HL-60 (cell line): ENCODE data around the gene NEK9.

Source experiments
- DNase-seq, 2 experiments: peaks; one replicate each; pipeline ENCODE4 v3.0.0-alpha.2; 2010 to 2020; ENCODE audit warnings: low read depth in 1 of 2, low spot score in 1 of 2
- H3K27ac ChIP-seq: fragments of 250-450 bp; sonication (Bioruptor Pico); replicated peaks from 2 replicates; pipeline ENCODE4 v1.5.1; 2020; ENCODE audit warnings: mild to moderate bottlenecking, moderate library complexity
- H3K27me3 ChIP-seq: fragments of 250-450 bp; sonication (Bioruptor Pico); 2 replicates; pipeline ENCODE4 v1.5.1; 2021; ENCODE audit warnings: mild to moderate bottlenecking, moderate library complexity; ENCODE audit not compliant: insufficient read depth, poor library complexity, severe bottlenecking
- H3K4me3 ChIP-seq: replicated peaks from 2 replicates; pipeline ENCODE4 v1.5.1; 2011; ENCODE audit warnings: mild to moderate bottlenecking, control low read depth, low read length; ENCODE audit not compliant: insufficient read depth
- GABPA ChIP-seq: IDR thresholded peaks from 2 replicates; pipeline ENCODE4 v1.6.1; 2012; ENCODE audit warnings: low read depth
- POLR2AphosphoS5 ChIP-seq: IDR thresholded peaks from 2 replicates; pipeline ENCODE4 v1.6.1; 2012; ENCODE audit warnings: low read depth
- SPI1 ChIP-seq: IDR thresholded peaks from 2 replicates; pipeline ENCODE4 v1.6.1; 2012; ENCODE audit warnings: low read depth, mild to moderate bottlenecking, borderline replicate concordance
- TF ChIP-seq, protein P1 (sequence below): IDR thresholded peaks from one replicate; pipeline ENCODE4 v1.5.1; 2011; ENCODE audit warnings: low read length, control low read depth, inconsistent platforms; ENCODE audit not compliant: insufficient read depth
- TF ChIP-seq, protein P2 (sequence below): IDR thresholded peaks from 2 replicates; pipeline ENCODE4 v1.6.1; 2012; ENCODE audit warnings: low read depth; ENCODE audit not compliant: insufficient replicate concordance

The NEK9 gene

DNA sequence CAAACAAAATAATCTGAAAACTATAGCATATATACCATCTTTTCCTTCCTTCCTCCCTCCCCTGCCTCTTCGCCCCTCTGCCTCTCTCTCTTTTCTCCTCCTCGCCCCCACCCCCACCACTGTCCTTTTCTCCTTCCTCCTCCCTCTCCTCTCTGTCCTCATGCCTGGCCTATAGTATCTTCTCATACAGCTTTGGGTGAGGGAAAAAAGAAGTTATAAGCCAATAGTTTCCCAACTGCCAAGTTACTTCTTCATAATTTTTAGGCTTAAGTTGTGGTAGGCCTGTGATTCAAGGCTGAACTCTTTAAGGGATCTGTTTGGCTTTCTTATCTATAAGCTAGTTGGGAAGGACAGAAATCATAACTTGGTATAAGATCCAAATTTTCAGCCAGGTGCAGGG lies 40.5 kb upstream of the NEK9 start:
- H3K27me3 ChIP-seq, result no peaks in the 10 kb centered on the region
- H3K4me3 ChIP-seq, result no peak overlapping the region
- TF ChIP-seq, protein P1, sequence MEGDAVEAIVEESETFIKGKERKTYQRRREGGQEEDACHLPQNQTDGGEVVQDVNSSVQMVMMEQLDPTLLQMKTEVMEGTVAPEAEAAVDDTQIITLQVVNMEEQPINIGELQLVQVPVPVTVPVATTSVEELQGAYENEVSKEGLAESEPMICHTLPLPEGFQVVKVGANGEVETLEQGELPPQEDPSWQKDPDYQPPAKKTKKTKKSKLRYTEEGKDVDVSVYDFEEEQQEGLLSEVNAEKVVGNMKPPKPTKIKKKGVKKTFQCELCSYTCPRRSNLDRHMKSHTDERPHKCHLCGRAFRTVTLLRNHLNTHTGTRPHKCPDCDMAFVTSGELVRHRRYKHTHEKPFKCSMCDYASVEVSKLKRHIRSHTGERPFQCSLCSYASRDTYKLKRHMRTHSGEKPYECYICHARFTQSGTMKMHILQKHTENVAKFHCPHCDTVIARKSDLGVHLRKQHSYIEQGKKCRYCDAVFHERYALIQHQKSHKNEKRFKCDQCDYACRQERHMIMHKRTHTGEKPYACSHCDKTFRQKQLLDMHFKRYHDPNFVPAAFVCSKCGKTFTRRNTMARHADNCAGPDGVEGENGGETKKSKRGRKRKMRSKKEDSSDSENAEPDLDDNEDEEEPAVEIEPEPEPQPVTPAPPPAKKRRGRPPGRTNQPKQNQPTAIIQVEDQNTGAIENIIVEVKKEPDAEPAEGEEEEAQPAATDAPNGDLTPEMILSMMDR, result no peak
- DNase-seq, result peak in 1 of 2 experiments; percentile 8
- no peak overlapping the region for H3K27ac ChIP-seq

DNA sequence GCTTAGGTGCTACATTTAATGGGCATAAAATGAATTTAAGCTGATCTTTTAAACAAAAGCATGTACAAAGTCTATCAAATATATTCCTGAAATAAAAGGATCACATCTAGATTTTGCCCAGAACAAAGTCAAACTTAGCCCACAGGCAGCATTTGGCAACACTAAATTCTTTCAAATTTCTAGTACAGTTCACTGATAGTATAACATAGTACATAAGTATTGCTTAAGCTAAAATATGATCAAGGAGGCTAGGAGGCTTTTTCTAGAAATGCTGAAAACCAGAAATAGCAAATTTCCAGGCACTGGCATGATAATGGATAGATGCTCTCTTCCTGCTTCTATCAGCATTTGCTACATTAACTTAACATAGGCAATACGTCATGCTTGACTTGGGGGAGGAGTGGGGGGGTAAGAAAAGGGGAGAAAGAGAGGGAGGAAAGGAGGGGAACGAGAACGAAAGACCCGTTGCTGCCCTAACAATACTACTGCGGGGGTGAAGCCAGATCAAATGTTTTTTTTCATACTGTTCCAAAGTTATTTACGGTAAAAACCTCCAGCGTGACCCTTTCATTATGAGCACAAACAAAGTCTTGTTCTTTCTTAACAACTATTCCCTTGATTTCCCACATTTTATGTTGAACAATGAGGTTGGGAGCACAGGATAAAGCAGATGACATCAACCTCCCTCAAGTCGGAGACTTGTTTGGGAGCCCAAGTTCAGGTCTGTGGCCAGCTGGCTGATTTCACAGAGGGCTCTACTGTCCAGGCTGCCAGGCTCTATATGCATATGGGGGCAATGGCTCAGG lies 38.9 kb upstream of the NEK9 start:
- Histone ChIP-seq H3K4me3 (no peak overlapping the region), H3K27ac (no peak overlapping the region), H3K27me3 (no peaks in the 10 kb centered on the region)
- TF ChIP-seq, protein P2, sequence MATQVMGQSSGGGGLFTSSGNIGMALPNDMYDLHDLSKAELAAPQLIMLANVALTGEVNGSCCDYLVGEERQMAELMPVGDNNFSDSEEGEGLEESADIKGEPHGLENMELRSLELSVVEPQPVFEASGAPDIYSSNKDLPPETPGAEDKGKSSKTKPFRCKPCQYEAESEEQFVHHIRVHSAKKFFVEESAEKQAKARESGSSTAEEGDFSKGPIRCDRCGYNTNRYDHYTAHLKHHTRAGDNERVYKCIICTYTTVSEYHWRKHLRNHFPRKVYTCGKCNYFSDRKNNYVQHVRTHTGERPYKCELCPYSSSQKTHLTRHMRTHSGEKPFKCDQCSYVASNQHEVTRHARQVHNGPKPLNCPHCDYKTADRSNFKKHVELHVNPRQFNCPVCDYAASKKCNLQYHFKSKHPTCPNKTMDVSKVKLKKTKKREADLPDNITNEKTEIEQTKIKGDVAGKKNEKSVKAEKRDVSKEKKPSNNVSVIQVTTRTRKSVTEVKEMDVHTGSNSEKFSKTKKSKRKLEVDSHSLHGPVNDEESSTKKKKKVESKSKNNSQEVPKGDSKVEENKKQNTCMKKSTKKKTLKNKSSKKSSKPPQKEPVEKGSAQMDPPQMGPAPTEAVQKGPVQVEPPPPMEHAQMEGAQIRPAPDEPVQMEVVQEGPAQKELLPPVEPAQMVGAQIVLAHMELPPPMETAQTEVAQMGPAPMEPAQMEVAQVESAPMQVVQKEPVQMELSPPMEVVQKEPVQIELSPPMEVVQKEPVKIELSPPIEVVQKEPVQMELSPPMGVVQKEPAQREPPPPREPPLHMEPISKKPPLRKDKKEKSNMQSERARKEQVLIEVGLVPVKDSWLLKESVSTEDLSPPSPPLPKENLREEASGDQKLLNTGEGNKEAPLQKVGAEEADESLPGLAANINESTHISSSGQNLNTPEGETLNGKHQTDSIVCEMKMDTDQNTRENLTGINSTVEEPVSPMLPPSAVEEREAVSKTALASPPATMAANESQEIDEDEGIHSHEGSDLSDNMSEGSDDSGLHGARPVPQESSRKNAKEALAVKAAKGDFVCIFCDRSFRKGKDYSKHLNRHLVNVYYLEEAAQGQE, result no peak
- no peak for TF ChIP-seq GABPA
- TF ChIP-seq SPI1, result no peak
- TF ChIP-seq, protein P1, result no peak
- TF ChIP-seq POLR2AphosphoS5, result no peak
- DNase-seq, result no peak

DNA sequence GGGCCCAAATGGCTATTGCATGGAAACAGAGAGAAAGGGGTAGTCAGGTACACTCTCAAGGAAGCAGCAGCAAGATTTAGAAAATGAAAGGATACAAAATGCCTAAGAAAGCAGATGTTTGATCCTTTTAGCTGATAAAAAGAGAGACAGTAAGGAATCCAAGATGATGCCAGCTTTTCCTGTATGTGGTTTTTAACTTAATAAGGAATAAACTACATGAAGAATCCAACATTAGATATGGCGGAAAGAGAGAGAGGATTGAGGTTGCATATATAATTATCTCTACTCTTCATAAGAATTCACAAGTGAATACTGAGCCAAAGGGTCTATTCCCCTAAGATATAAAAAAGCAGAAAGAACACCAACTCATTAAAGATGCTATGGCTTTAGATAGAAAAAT lies 38.0 kb upstream of the NEK9 start:
- TF ChIP-seq, protein P1, result no peak
- TF ChIP-seq POLR2AphosphoS5 (no peak), SPI1 (no peak), GABPA (no peak)
- TF ChIP-seq, protein P2, result no peak
- H3K27me3 ChIP-seq, result no peaks in the 10 kb centered on the region
- no peak overlapping the region for H3K27ac ChIP-seq
- no peak overlapping the region for H3K4me3 ChIP-seq
- DNase-seq, result no peak

DNA sequence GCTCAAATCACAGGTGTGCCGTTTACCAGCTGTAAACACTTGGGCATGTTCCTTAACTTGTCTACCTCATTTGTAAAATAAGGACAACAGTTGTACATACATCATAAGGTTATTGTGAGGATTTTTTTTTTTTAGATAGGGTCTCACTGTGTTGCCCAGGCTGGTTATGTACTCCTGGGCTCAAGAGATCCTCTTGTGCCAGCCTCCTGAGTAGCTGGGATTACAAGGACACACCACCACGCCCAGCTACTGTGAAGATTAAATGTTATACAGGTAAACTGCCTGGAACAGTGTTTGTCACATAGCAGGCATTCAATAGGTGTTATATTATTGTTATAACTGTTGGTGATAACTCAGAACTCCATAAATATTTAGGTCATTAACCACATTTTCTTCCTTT lies 36.8 kb upstream of the NEK9 start:
- Histone ChIP-seq H3K27me3 (no peaks in the 10 kb centered on the region), H3K4me3 (no peak overlapping the region), H3K27ac (no peak overlapping the region)
- TF ChIP-seq, protein P1, result no peak
- TF ChIP-seq GABPA (no peak), SPI1 (no peak)
- TF ChIP-seq, protein P2, result no peak
- DNase-seq, result no peak
